Right renal pelvis (tissue), 4 donors: Measurements from ENCODE around the gene ERMARD. TPM values are rescaled to one million over a fixed set of nuclear protein-coding genes. Genes with fewer than 3 reads are reported as not detected.

Experiments
- DNase-seq, 4 donors: peaks; one replicate each; pipeline ENCODE4 v3.0.0-alpha.2; 2013; ENCODE audit warnings: low read depth in 4 of 4, low spot score in 3 of 4, missing footprints in 1 of 4
- polyA plus RNA-seq, 4 donors: library from polyadenylated mRNA; unstranded; fragments of 120-200 nt; gene quantifications; one replicate each; pipeline ENCODE4 v1.2.1, GENCODE V29; 2013; ENCODE audit not compliant: insufficient read length in 4 of 4

ERMARD gene
- polyA plus RNA-seq, 4 donors: 34.4 to 53.7 (median 38.4) TPM

DNA sequence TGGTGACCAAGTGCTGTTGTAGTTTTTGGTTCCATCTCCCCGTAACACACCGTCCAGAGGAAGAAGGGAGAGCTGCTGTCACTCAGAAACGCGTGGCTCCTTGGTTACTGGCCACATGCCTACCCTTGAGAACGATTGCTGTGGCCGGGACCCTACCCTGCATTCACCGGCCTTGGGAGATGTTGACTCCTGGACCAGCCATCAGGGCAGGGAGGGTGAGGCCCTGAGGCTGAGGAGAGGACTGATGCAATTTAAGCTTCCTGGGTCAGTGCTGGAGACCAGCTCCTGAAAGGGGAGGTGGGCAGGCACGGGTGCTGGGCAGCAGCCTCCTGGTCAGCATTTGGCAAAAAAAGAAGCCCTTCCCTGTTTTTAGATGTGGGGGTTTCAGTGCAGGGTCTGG is 31.5 kb downstream of the ERMARD start:
- DNase-seq: no peak

DNA sequence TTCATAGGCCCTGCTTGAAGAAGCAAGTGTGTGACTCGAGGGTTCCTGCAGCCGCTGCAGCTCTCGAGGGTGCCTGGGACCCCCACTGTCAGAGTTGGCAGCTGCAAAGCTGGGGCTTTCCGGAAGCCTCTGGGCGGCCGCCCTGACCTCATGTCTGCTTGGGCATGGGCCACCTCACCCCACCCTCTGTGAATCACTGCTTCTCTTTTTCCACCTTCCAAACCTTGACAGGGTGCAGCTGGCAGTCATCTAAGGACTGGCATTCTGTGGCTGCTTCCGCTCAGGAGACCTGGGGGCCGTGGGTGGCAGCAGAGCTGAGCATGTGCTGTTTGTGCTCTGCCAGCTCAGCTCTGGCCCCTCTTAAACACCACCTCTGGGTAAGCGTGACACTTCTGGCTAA is 32.0 kb downstream of the ERMARD start:
- DNase-seq: no peak

DNA sequence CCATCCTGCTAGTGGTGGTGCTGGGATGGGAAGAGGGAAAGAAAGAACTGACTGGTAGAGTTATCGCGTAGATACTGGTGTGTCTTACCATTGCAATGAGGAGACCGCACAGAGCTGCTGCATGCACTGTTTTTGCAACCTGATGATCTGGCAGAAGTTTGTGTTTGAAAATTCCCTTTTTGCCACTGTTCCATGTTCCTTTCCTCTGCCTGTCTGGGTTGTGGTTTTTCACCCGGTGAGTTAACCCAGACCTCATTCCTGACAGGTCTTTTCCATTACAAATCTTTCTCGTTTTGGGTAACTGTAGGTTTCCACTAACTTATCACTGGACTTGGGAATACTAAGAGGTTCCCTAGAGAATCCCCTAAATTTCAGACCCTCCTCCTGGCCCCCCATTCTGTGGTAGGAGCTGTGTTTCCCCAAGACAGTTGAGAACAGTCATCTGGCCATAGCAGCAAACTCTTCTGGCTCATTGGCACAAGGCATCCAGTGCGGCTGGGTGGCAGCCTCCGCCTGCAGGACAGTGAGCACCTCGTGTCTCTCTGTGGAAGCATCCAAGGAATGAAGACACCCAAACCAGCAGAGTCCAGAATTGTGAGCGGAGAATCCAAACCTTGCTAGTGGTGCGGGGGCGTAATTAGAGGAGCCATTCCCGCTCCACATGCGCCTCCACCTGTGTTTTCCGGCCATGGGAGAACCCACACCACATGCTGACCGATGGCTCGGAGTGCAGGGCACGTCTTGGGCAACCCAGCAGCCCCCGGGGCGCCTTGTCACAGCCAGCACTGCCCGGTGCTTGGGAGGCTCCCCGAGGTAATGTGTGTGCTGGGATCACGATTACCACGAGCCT is 32.8 kb downstream of the ERMARD start:
- DNase-seq: no peak

DNA sequence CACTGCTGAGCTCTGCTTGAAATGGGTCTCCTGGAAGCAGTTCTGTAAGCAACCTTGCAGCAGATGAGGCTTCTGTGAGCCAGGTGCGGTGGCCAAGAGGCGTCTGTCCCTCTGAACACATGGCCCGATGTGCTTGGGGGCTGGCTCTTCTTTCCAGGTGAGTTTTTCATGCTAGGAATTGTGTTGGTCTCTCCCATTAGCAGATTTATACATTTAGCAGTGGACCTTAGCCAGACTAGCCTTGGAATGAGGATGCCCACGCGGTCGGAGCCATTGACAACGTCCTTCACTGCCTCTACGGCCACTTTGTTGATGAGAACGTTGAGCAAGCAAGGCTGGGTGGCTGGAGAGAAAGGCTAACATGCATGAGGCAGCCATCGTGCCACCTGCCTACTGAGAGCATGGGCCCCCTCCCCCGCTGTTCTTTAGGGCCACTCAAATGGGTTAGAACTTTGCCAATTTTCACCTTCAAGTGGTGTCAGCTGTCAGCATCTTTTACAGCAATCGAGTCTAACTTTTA is 33.5 kb downstream of the ERMARD start:
- DNase-seq: no peak

DNA sequence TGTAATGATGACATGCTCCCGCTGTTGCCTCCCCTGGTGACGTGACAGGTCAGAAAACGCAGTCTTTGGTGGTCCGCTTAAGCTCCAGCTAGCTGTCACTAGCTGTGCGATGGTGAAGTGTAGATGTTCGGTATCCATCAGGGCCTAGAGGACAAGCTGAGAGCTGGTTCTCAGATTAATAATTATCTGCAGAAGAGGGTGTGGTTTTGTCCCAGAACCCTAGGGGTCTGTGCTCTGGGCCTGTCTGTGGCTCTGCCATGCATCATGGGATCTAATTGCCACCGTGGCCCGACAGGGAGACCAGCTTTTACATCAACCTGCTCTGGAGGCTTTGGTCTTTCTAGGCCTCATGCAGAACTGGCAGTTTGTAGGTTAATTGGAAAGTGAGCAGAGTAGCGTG is 34.1 kb downstream of the ERMARD start:
- DNase-seq: no peak

DNA sequence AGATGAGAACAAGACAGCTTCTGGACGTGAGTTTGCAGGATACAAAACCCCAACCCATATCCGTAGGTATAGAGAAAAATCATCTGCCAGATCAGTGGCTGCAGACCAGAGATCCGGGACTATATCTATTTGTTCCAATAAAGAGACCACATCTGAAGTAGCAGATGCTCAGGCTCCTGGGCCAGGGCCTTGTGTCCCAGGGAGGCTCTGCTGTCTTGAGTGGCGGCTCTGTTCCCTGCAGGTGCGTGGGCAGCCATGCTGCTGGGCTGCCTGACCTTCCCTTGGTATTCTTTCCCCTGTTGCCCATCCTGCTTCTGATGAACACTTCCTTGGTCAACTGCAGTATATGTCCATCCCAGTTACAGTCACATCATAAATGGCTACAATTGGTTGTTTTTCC is 34.9 kb downstream of the ERMARD start:
- DNase-seq: no peak

DNA sequence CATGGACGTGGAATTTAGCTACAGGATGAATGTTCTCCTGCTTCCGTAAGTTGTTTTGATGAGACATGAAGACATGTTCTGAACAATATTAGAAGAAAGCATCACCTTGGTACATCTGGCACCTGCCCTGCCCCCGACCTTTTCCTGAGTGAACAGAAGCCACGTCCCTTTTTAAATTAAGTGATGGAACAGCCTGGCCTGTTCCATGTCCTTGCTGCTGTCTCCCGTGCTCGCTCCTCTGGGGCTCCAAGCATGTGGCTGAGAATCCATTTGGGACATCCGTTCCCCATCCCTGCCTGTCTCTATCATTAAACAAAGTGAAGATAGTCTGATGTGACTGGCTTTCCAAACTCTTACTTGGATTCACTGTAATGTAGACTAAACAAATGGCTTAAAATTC is 36.4 kb downstream of the ERMARD start:
- DNase-seq: no peak

DNA sequence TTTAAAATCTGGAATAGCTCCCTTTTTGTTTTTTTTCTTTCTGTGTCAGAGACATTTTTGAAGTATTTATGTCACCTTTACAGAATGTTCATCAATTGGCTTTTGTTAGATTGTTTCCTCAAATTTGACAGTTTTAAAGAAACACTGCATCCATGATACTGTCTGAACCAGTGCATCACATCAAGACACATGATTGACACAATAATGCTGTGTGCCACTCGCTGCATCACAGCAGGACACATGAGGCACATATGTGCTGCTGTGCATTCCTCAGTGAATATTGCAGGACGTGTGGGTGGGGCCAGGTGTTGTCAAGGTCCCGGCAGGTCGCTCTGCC is 37.4 kb downstream of the ERMARD start:
- no peak for DNase-seq

DNA sequence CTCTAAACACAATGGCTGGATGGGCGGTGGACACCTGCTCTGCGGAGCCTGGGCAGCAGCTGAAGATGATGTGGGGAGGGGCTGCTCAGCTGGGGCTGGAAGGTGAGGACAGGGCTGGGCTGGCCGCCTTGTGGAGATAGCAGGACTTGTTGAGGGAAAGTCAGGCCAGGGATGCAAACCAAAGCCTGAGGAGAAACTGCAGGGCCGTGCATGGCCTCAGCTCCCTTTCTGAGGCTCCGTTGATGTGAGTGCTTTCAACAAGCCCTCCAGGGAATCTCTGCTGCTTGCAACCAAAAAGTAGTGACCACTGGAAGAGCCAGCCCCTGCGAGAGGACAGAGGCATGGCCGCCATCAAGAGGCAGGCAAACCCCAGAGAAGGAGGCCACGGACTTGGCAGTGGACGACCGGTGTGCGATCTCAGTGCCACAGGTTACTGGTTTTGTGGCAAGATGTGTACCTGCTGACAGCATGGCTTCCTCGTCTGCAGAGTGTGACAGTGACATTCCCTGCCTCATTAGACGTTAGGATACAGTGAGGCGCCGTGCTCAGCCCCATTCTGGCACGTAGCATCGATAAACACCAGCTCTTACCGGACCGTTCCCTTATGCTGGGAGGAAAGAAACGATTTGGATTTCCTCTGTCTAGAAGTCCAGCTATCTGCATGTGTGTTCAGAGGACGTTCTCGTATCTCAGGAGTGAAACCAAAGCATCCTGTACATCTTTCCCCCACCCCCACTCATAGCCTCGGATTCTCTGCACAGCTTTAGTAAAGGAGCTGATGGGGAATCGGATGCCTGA is 37.9 kb downstream of the ERMARD start:
- no peak for DNase-seq

DNA sequence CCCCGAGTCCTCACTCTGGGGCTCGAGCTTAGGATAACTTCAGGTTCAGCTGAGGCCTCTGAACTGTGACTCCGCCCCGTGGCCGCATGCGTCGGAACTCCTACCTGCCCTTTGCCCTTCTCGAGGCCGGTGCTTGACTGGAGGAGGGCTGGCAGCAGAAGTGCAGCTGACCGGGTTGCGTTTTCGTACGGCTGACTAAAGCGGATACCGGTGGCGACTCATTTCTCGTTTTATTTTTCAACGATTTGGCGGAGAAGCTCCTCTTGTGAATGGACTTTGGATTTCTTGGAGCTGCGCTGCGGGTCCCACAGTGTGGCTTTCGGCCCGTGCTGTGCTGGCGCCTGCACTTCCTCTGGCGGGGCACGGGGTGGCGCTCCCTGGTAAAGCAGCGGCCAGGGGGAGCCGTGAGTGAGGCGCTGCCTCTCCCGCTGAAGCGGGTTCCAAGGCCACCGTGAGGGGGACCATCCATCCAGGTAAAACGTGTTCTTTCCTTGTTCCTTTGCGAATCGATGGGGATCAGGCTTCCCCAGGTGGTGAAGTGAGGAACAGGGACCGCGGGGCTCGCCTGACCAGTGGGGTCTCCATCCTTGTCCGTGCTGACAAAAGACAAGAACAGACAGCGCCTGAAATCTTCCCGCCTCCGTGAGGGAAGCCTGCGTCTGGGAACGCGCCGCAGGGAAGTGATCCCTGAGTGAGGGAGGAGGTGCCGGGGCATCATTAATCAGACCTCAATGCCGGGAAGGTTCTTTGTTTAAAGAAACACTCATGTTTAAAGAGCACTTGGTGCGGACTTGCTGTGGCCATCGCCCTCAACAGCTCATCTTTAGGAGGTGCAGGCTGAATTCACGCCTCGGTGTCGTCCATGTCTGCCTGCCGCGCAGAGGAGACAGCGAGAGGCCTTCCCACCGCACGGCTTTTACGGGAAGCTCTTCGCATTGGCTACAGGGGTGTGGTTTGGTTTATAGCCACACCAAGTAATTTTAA is 38.8 kb downstream of the ERMARD start:
- peak; percentile 36 to 67 (median 46) for DNase-seq

DNA sequence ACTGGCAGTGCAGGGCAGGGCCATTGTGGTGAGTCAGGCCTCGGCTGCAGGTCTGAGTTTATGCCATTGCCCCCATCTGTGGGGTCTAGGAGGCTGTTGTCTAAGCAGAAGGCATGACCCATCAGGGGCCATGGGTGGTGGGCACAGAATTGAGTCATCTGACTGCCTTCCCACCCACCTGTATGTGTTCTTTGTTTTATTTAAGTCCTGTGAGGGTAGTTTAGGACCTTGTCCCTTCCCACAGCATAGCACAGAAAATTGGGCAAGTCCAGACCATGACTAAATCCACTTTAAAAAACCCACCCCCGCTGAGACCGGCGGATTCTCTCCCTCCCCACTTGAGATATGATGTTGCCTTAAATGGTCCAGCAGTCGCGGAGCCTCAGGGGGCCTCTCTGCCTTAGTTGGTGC is 40.3 kb downstream of the ERMARD start:
- no peak for DNase-seq

DNA sequence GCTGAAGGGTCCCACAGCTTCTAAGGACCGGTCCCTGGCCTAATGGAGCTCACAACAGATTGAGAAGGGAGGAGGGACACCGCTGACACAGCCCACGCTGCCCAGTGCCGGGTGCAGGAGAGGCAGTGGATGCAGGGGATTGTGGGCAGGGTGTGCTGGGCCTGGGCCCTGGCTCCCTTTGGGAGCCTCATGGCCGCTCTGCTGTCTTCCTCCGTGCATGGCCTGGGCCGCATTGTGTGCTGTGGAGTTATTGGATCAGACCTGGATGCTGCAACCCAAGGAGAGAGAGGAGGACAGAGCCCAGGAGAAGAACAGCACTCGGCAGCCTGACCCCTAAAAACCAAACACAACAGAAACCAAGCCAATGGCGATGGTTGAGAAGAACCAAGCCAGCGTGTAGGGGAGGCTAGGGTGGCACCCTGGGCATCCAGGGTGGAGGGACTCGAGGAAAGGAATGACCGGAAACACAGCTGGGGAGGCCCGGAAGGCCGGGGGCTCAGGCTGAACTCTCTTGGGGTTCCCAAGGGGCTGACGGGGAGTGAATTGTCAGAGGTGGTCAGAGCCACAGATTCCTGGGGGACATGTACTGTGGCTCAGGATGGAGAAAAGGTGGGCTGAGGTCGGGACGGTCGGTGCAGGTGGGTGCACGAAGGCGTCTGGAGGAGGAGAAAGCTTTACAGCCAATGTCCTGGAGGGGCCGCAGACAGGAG is 41.0 kb downstream of the ERMARD start:
- no peak for DNase-seq

DNA sequence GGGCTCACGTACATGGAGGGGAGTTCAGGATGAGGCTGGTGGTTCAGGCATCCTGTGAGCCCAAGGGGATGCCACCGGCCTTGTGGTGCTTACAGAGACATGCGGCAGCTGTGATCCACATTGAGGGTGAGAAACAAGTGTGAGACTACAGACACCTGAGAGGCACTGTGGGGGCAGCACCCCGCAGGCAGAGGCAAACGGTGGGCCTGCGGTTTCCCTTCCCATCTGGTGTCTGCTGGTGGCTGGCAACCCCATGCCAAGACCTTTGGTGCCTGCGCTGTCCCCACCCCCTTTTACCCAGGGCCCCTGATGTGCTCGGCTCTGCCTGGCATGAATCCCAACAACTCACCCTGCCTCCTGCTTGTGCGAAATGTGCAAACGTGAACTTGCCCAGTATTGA is 42.0 kb downstream of the ERMARD start:
- no peak for DNase-seq

DNA sequence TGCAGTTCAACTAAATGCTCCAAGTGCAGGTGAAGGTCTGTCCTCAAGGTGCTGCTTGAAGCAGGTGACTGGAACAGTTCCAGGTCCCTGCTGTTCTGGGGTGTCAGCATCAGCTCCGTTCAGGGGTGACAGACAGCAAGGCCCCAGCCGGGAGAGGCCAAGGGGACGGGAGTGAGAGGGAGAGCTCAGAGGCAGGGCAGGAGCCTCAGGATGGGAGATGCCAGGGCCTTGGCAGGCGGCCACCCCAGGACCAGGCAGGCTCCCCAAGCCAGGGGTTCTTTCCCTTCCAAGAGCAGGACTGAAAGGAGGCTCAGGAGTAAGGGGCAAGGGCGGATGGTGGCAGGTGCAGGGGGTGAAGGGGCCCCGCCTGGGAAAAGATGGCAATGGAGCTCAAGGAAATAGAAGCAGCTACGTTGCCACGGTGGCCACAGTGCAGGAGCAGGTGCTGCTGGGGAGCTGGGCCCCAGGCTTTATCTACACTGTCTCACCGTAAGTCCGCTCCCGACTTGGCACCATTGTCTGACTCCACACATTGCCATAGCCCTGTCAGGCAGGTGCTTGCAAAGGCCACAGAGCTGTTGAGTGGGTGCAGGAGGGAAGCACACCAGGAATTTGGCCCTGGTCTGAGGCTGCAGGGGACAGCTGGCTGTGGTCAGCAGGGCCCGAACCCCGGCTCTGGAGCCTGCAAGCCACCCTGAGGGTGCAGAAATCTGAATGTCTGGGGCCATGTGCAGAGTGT is 43.1 kb downstream of the ERMARD start:
- no peak for DNase-seq

DNA sequence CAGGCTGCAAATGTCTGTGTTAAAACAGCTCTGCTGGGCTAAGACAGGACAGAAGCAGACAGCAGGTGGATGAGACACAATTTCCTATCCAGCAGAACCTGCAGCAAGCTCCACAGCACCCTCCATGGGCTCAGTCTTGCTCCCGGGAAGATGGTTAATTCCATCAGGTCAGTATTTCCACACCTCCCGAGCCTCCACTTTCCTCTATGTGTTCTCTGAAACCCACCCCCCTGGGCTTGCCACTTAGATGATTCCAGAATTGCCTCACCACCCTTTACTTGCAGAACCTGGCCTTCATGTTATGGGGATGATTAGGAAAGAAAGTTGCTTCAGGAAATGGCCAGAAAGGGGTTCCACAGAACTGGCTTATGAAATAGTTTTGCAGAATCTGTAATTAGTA is 43.8 kb downstream of the ERMARD start:
- no peak for DNase-seq

DNA sequence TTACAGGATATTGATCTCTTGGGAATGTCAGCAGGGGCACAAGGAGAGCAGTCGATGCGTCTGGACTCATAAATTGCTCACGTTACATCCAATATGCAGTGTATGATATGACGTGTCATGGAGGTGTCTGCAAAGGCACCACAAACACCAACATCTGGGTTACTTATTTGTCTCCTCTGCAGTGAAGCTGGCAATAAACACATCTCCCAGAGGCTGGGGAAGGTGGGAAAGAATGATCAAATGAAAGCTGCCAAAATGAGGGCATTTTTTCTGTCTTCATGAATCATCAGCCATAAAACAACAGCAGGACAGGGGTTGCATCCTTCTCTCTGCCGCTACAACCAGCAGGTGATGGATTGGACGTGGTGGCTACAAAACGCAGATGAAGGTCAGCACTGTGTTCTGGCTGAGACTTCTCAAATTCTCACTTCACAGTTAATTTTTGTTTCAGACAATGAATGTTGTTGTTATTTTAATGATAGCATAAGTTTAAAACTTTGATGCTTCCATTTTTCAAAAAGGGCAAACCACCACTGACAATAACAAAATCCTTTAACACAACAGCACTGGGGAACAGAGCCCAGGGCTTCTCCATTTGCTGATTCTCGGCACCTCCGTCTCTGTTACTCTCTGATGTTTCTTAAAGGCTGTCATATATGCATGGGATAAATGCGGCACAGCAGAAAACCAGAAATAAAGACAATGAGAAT is 47.5 kb downstream of the ERMARD start:
- no peak for DNase-seq

DNA sequence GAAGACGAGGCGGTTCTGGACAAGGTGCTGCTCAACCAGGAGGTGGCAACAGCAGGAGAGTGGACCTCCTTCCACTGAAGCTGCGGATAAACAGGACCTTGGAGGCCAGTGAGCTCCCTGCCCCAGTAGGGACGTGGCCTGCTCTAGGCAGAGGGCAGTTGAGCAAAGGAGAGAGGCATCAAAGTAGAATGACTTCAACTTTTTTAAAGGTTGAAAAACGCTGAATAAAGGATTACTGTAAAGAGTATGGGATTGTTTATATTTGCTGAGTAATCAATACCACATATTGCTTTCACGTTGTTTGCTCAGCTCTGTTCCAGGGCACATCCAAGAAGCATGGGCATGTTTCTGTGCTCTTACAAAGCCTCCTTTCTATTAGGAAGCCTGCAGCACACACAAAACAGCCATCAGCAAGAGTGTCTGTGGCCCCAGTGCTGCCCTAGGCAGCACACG is 48.1 kb downstream of the ERMARD start:
- DNase-seq: no peak

DNA sequence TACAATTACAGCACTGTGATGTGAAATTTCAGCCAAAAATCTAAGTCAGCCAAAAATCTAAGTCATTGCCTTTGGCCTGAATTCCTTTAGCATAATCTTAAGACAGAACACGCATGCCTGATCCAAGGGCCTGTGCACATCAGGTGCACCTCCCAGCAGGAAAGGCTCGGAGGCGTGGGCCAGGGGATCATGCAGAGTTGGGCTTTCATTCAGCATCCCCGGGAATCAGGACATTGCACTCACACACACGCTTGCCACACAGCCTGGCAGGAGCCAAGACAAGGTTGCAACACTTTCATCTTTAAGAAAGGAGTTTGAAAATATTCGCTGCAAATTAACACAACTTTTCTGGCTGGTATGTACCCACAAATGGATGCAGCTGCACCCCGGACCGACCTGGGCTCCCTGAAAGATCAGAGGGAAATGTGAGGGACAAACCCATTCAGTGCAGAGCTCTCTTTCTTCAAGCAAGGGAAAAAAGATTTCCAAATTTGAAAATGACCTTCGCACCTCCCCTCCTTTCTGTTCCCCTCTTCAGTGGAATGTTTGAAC is 48.8 kb downstream of the ERMARD start:
- DNase-seq: no peak
